Peyer's patch (tissue), 4 donors: ENCODE data around the gene NOS1. TPM values are rescaled to one million over a fixed set of nuclear protein-coding genes. Genes with fewer than 3 reads are reported as not detected.
"Not testable (repeated sequence)": the region's sequence is repeated elsewhere in the genome, so short reads cannot be mapped to it uniquely, and the experiment has no call there.

Experiments used
- DNase-seq, 3 donors: peaks; one replicate each; pipeline ENCODE4 v3.0.0-alpha.2; 2017 to 2019
- H3K27ac ChIP-seq, 4 donors: fragments of 200-600 bp; sonication (generic); one replicate each; pipeline ENCODE4 v1.5.1; 2016 to 2019
- H3K27me3 ChIP-seq, 2 donors: fragments of 200-600 bp; sonication (generic); one replicate each; pipeline ENCODE4 v1.5.1; 2019
- H3K36me3 ChIP-seq, 3 donors: fragments of 200-600 bp; sonication (generic); one replicate each; pipeline ENCODE4 v1.5.1; 2016 to 2019
- H3K4me1 ChIP-seq, 4 donors: fragments of 200-600 bp; sonication (generic); one replicate each; pipeline ENCODE4 v1.5.1; 2016 to 2019
- H3K4me3 ChIP-seq, 4 donors: fragments of 200-600 bp; sonication (generic); 1 replicate in 3 of 4; 2 replicates in 1 of 4; pipeline ENCODE4 v1.5.1; 2016 to 2019; ENCODE audit warnings: mild to moderate bottlenecking in 1 of 4
- H3K9me3 ChIP-seq, 4 donors: fragments of 200-600 bp; sonication (generic); one replicate each; pipeline ENCODE4 v1.5.1; 2016 to 2019; ENCODE audit warnings: mild to moderate bottlenecking in 1 of 4
- CTCF ChIP-seq, 6 experiments: fragments of 450-650 bp in 4 of 6; fragments of 200-600 bp in 2 of 6; sonication (generic) in 1 of 6; IDR thresholded peaks; one replicate each; pipeline ENCODE4 v1.5.1; 2017 to 2019; ENCODE audit warnings: antibody characterized with exemption in 6 of 6, mild to moderate bottlenecking in 3 of 6, moderate library complexity in 1 of 6
- POLR2A ChIP-seq, 2 donors: fragments of 450-650 bp; IDR thresholded peaks; one replicate each; pipeline ENCODE4 v1.5.1; 2017; ENCODE audit warnings: antibody characterized with exemption in 2 of 2, mild to moderate bottlenecking in 2 of 2, moderate library complexity in 2 of 2
- total RNA-seq, 4 donors: library from RNA; depleted of rRNA; stranded (reverse); fragments of >200 nt; gene quantifications; one replicate each; pipeline ENCODE4 v1.1.0, GENCODE V29; 2016

The NOS1 gene
- total RNA-seq, 4 donors from 2014 or later = 0.40 to 0.57 TPM; not detected in 2

DNA sequence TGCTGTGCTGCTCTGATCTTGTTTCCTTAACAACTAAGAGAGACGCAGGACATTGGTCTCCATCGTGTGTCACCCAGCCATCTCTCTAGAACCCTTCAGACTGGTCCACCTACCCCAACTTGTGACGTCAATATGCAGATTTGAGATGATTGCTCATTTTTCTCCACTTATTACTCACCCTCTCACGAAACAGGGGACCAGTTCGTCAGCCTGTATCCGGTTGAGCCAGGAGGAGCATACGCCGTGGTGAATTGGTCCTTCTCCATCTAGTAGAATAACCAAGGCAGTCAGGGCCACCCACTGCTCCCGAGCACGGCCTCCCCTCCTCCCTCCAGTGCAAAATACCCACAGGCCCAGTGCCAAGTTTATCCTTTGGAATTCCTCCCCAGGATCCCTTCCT is 134.9 kb downstream of the NOS1 start:
- no peak for DNase-seq
- no peaks in the 10 kb centered on the region for H3K27me3 ChIP-seq
- H3K4me3 ChIP-seq = no peak overlapping the region
- no peaks in the 10 kb centered on the region for H3K4me1 ChIP-seq
- no peak overlapping the region for H3K27ac ChIP-seq
- H3K9me3 ChIP-seq = no peaks in the 10 kb centered on the region
- TF ChIP-seq POLR2A (IDR thresholded peaks at IDR 0.05) (no peak), CTCF (IDR thresholded peaks at IDR 0.05) (no peak)
- H3K36me3 ChIP-seq = no peaks in the 10 kb centered on the region

- H3K27ac ChIP-seq = no peak overlapping the region
- H3K4me3 ChIP-seq = no peak overlapping the region
- H3K9me3 ChIP-seq = no peaks in the 10 kb centered on the region
- no peak for DNase-seq
- H3K4me1 ChIP-seq = no peaks in the 10 kb centered on the region
- no peaks in the 10 kb centered on the region for H3K36me3 ChIP-seq
- no peaks in the 10 kb centered on the region for H3K27me3 ChIP-seq
- TF ChIP-seq CTCF (IDR thresholded peaks at IDR 0.05) (no peak), POLR2A (IDR thresholded peaks at IDR 0.05) (no peak)
Measured at GRCh38 chr12:117225179-117225578, 136.2 kb downstream of the NOS1 start.

DNA sequence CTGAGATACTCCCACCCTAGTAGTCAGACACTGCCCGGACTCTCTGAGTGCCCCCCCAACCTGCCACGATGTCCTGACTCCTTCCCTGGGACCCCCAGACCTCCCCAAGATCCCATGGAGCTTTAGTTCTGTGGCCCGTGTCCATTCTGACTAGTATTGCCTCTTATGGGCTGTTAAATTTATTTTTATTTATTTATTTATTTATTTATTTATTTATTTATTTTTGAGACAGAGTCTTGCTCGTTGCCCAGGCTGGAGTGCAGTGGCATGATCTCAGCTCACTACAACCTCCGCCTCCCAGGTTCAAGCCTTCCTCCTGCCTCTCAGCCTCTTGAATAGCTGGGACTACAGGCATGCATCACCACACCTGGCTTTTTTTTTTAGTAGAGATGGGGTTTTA is 140.5 kb downstream of the NOS1 start:
- H3K4me3 ChIP-seq, H3K27me3 ChIP-seq, DNase-seq: not testable (repeated sequence)

DNA sequence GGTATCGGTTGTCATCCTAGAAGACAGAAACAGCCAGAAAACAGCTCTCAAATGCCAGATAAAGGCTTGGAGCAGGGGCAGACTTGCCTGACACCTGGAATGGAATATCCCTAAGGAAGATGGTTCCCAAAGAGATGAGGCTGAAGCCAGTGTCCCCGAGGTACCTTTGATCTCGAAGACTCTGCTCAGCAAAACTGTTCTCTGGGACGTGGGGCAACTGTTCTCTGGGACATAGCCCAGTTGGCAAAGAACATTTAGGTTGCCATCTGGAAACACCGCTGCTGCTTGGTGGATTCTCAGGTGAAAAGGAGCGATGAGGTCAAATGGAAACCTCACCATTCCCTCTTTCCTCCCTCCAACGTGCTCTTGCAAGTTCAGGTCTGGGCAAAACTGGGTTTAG is 143.3 kb downstream of the NOS1 start:
- H3K9me3 ChIP-seq = no peaks in the 10 kb centered on the region
- H3K27ac ChIP-seq = no peak overlapping the region
- TF ChIP-seq CTCF (IDR thresholded peaks at IDR 0.05) (no peak), POLR2A (IDR thresholded peaks at IDR 0.05) (no peak)
- H3K4me3 ChIP-seq = no peak overlapping the region
- no peaks in the 10 kb centered on the region for H3K27me3 ChIP-seq
- DNase-seq = no peak
- H3K36me3 ChIP-seq = no peaks in the 10 kb centered on the region
- H3K4me1 ChIP-seq = no peaks in the 10 kb centered on the region

More for the DNA sequence above, 140.5 kb downstream of the NOS1 start:
- H3K9me3 ChIP-seq, H3K27ac ChIP-seq, H3K4me1 ChIP-seq, H3K36me3 ChIP-seq: not testable (repeated sequence)

GRCh38 chr12:117216686-117217085 is 144.7 kb downstream of the NOS1 start:
- H3K9me3 ChIP-seq = no peaks in the 10 kb centered on the region
- TF ChIP-seq POLR2A (IDR thresholded peaks at IDR 0.05) = no peak
- TF ChIP-seq CTCF (IDR thresholded peaks at IDR 0.05) = no peak

DNA sequence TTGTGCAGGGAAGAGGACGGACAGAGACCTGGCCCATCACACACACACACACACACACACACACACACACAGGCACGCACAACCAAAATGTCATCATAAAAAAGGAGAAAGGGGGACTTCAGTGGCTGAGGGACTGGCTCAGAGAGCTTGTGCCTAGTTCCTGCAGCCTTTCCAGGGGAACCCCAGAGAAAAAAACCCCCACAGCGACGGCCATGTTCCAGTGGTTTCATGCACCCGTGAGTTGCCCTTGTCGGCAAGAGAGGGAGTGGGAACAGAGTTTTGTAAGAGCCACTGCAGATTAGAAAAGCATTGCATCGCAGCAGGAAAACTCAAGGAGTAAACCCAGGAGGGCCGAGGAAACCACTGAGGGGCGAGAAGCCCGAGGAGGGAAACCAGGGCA is 146.6 kb downstream of the NOS1 start:
- no peak overlapping the region for H3K27ac ChIP-seq
- no peak overlapping the region for H3K4me3 ChIP-seq
- no peaks in the 10 kb centered on the region for H3K4me1 ChIP-seq
- TF ChIP-seq CTCF (IDR thresholded peaks at IDR 0.05) (no peak), POLR2A (IDR thresholded peaks at IDR 0.05) (no peak)
- H3K9me3 ChIP-seq = no peaks in the 10 kb centered on the region
- H3K36me3 ChIP-seq = no peaks in the 10 kb centered on the region
- H3K27me3 ChIP-seq = no peaks in the 10 kb centered on the region
- DNase-seq = no peak

More at GRCh38 chr12:117216686-117217085, 144.7 kb downstream of the NOS1 start:
- DNase-seq = no peak
- Histone ChIP-seq H3K4me3 (no peak overlapping the region), H3K27me3 (no peaks in the 10 kb centered on the region), H3K4me1 (no peaks in the 10 kb centered on the region), H3K36me3 (no peaks in the 10 kb centered on the region), H3K27ac (no peak overlapping the region)
